Kidney epithelial cell (primary cell): Measurements from ENCODE around the gene PRKACG. TPM values are rescaled to one million over a fixed set of nuclear protein-coding genes. Genes with fewer than 3 reads are reported as not detected.
A peak's percentile ranks its signal among the peaks of the same experiment; 100 is the strongest.

Experiments used
- DNase-seq: peaks from one replicate; pipeline ENCODE4 v3.0.0-alpha.2; 2010; ENCODE audit warnings: low read depth
- H3K27me3 ChIP-seq: 2 replicates; pipeline ENCODE4 v1.6.0; 2011; ENCODE audit warnings: low read length; ENCODE audit not compliant: control insufficient read depth, insufficient read depth
- H3K36me3 ChIP-seq: 2 replicates; pipeline ENCODE4 v1.5.1; 2011; ENCODE audit warnings: low read length; ENCODE audit not compliant: control insufficient read depth, insufficient read depth
- H3K4me3 ChIP-seq: 2 replicates; pipeline ENCODE4 v1.5.1; 2011; ENCODE audit warnings: low read depth, mild to moderate bottlenecking, control low read depth, low read length
- total RNA-seq: library from RNA; depleted of rRNA; stranded (reverse); fragments of >200 nt; gene quantifications from 2 replicates; pipeline ENCODE4 v1.2.3, GENCODE V29; 2015
- TF ChIP-seq, protein P1 (sequence below): IDR thresholded peaks from 2 replicates; pipeline ENCODE4 v1.5.1; 2011; ENCODE audit warnings: mild to moderate bottlenecking, moderate library complexity, low read length, control low read depth, inconsistent platforms; ENCODE audit not compliant: insufficient read depth, poor library complexity, severe bottlenecking

Gene PRKACG
- total RNA-seq, 1 donor from 2014 or later = not detected

DNA sequence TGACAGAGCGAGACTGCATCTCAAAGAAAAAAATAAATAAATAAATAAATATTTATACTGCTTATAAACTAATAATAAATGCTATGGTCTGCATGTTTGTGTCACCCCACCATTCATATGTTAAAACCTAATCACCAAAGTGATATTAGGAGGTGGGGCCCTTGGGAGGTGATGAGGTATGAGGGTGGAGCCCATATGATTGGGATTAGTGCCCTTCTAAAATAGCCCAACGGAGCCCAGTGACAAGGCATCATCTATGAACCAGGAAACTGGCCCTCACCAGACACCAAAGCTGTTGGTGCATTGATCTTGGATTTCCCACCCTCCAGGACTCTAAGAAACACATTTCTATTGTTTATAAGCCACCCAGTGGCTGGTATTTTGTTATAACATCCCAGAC is 26.7 kb upstream of the PRKACG start:
- DNase-seq = no peak
- H3K27me3 ChIP-seq = no peaks in the 10 kb centered on the region
- H3K36me3 ChIP-seq = no peaks in the 10 kb centered on the region
- TF ChIP-seq, protein P1, sequence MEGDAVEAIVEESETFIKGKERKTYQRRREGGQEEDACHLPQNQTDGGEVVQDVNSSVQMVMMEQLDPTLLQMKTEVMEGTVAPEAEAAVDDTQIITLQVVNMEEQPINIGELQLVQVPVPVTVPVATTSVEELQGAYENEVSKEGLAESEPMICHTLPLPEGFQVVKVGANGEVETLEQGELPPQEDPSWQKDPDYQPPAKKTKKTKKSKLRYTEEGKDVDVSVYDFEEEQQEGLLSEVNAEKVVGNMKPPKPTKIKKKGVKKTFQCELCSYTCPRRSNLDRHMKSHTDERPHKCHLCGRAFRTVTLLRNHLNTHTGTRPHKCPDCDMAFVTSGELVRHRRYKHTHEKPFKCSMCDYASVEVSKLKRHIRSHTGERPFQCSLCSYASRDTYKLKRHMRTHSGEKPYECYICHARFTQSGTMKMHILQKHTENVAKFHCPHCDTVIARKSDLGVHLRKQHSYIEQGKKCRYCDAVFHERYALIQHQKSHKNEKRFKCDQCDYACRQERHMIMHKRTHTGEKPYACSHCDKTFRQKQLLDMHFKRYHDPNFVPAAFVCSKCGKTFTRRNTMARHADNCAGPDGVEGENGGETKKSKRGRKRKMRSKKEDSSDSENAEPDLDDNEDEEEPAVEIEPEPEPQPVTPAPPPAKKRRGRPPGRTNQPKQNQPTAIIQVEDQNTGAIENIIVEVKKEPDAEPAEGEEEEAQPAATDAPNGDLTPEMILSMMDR = no peak
- H3K4me3 ChIP-seq = no peak overlapping the region

DNA sequence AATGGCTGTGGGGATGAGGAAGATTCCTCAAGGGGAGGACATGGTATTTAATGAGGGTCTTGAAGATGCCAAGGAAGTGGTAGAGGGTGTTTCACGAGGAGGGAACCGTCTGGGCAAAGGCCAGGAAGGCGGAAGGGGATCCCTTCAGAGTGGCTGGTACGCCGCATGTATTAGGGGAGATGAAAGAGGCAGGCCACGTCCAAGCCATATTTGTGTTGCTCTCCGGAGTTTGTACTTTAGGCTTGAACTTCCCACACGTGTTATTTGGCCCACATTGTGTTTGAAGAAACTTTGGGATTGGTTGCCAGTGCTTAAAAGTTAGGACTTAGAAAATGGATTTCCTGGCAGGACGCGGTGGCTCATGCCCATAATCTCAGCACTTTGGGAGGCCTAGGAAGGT is 22.9 kb upstream of the PRKACG start:
- Histone ChIP-seq H3K4me3 (peak overlapping the region; percentile 71), H3K36me3 (no peaks in the 10 kb centered on the region)
- TF ChIP-seq, protein P1 = no peak

DNA sequence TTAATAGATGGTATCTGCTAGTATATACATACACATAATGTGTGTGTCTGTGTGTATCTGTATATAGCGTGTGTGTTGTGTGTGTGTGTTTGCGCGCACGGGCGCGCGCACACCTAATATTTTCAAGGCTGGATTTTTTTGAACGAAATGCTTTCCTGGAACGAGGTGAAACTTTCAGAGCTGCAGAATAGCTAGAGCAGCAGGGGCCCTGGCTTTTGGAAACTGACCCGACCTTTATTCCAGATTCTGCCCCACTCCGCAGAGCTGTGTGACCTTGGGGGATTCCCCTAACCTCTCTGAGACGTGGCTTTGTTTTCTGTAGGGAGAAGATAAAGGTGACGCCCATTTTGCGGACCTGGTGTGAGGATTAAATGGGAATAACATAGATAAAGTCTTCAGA is 22.4 kb upstream of the PRKACG start:
- peak overlapping the region; percentile 71 for H3K4me3 ChIP-seq
- no peaks in the 10 kb centered on the region for H3K36me3 ChIP-seq
- DNase-seq = no peak
- H3K27me3 ChIP-seq = no peaks in the 10 kb centered on the region
- TF ChIP-seq, protein P1 = no peak

More for the DNA sequence above, 22.9 kb upstream of the PRKACG start:
- no peak for DNase-seq
- no peaks in the 10 kb centered on the region for H3K27me3 ChIP-seq

DNA sequence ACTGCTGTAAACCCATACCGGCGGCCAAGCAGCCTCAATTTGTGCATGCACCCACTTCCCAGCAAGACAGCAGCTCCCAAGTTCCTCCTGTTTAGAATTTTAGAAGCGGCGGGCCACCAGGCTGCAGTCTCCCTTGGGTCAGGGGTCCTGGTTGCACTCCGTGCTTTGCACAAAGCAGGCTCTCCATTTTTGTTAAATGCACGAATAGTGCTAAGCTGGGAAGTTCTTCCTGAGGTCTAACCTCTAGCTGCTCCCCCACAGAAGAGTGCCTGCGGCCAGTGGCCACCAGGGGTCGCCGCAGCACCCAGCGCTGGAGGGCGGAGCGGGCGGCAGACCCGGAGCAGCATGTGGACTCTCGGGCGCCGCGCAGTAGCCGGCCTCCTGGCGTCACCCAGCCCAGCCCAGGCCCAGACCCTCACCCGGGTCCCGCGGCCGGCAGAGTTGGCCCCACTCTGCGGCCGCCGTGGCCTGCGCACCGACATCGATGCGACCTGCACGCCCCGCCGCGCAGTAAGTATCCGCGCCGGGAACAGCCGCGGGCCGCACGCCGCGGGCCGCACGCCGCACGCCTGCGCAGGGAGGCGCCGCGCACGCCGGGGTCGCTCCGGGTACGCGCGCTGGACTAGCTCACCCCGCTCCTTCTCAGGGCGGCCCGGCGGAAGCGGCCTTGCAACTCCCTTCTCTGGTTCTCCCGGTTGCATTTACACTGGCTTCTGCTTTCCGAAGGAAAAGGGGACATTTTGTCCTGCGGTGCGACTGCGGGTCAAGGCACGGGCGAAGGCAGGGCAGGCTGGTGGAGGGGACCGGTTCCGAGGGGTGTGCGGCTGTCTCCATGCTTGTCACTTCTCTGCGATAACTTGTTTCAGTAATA is 21.8 kb upstream of the PRKACG start, which contains the start of gene FXN:
Gene FXN (plus strand): TSS at position 315 of the 871 bp plus-strand sequence. CDS start 31 bp downstream, at position 346.
- TF ChIP-seq, protein P1 = peak; percentile 97

DNA sequence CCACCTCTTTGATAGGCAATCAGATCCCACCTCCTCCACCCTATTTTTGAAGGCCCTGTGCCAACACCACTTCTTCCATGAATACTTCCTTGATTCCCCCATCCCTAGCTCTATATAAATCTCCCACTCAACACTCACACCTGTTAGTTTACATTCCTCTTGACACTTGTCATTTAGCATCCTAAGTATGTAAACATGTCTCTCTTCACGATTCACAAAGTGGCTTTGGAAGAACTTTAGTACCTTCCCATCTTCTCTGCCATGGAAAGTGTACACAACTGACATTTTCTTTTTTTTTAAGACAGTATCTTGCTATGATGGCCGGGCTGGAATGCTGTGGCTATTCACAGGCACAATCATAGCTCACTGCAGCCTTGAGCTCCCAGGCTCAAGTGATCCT is 20.2 kb upstream of the PRKACG start:
- DNase-seq = no peak
- Histone ChIP-seq H3K36me3 (no peaks in the 10 kb centered on the region), H3K27me3 (no peaks in the 10 kb centered on the region), H3K4me3 (no peak overlapping the region)
- TF ChIP-seq, protein P1 = no peak

More for the DNA sequence above, 21.8 kb upstream of the PRKACG start, which contains the start of gene FXN:
- peak within 1 kb of the TSS; percentile 71 for H3K4me3 ChIP-seq
- H3K27me3 ChIP-seq = no peaks in the 10 kb centered on the region
- no peaks in the 10 kb centered on the region for H3K36me3 ChIP-seq
- DNase-seq = no peak
